HUDEP-2 (cell line): ENCODE results near the gene SMAGP.

Experiments
- DNase-seq, 76 experiments: peaks; one replicate each; lab custom pipeline; 2025; ENCODE audit not compliant: unreplicated experiment in 76 of 76; lab: John Stamatoyannopoulos, UW

SMAGP gene

GRCh38 chr12:51198568-51199365 lies 71.4 kb downstream of the SMAGP start:
- DNase-seq = no peak

GRCh38 chr12:51197736-51198567 lies 72.3 kb downstream of the SMAGP start:
- no peak for DNase-seq

- no peak for DNase-seq
Measured at GRCh38 chr12:51196547-51196946, 73.7 kb downstream of the SMAGP start.

GRCh38 chr12:51195841-51196240 lies 74.4 kb downstream of the SMAGP start:
- no peak for DNase-seq
